GM21526 (cell line): ENCODE results near the gene PTTG1IP.

Experiments
- ATAC-seq: cut with Tn5 transposase; IDR thresholded peaks from one replicate; pipeline ENCODE4 v1.9.1; 2021; ENCODE audit warnings: moderate library complexity; ENCODE audit not compliant: unreplicated experiment, low FRiP score

PTTG1IP gene

DNA sequence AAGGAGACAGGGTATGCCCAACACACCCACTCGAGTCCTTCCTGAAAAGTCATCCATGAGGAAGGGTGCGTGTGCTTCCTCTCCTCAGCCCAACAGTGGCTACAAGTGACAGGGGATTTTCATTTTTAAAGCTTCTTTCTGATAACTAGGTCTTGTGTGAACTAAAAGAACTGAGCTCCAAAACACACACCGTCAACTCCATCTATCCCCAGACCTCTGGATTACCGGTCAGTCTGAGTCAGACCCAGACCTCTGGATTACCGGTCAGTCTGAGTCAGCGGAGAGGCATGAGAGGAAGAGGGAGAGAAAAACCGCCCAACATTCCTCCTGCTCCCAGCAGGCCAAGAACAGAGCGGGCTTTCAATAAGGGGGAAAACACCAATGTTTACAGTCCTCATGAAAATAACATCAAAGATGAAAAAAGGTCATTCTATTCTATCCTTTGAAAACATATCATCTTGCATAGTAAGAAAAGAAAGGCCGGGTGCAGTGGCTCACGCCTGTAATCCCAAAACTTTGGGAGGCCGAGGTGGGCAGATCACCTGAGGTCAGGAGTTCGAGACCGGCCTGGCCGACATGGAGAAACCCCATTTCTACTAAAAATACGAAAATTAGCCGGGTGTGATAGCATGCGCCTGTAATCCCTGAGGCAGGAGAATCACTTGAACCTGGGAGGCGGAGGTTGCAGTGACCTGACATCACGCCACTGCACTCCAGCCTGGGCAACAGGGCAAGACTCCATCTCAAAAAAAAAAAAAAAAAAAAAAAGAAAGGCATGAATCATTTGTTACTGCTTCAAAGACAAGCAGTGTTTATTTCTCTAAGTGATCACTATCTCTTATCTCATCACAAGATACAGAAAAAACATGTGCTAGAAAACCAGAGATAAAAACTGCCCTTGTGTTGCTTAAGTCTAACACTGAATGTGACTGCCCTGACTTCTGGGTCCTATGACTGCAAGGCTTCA lies 3.4 kb downstream of the PTTG1IP start:
- no peak for ATAC-seq

DNA sequence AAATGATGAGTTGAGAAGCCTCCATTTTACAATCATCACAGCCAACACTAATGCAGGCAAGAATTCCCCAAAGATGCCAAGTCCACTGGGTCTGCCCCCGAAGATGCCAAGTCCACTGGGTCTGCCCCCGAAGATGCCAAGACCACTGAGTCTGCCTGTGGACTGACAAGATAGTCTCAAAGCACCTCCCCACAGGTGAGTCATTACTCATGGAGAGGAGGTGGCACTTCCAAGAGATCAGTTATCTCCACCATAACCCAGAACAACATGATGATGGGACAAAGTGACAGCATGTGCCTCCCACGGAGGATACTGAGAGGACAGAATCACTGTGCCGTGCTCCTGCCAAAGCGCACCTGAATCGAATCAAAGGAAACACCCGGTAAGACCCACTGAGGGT lies 4.8 kb downstream of the PTTG1IP start:
- ATAC-seq = no peak

DNA sequence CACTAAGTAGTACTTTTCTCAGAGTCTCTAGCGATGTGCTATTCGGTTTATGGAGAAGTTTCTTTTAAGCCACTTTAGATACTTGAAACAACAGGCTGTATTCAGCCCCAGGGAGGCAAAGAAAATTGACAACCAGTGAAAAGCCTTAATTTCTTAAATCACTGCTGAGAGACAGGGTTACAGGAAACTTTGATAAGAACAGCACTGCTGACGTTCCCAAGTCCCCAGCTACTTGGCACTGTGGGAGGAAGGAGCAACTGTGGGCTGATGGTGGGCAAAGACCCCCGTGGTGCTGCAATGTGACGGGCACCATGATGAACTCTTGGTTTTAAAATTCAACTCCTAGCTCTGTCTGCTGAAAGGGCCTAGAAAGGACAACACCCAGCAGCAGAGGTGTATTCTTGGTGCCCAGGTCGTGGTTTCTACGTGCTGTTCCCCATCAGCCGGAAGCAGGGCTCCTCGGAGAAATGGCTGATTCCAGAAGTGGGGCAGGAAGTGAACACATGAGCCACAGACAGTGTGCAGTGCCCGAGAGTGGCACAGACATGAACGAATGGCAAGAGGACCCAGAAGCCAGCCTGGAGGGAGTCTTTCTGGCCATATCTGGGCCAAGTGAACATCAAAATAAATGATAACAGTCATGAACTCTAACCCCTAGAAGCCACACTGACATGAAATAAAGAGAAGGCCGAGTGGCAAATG lies 5.3 kb downstream of the PTTG1IP start:
- ATAC-seq = no peak

DNA sequence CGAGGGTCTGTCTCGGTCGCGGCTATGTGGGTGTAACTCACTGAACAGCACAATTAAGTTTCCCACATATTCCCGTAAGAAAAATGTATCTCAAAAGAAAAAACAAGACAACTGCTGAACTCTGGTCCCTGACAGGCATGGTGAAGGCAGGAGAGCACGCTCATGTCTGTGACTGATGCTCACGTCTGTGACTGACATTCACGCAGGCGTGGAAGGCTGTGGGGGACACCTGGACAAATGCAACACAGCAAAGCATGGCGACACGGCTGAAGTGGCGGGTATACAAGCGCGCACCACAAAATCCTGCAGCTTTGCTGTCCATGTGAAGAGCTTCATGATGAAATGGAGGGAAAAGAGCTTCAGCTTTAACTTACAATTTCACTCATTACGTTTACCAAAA lies 6.0 kb downstream of the PTTG1IP start:
- ATAC-seq = no peak

DNA sequence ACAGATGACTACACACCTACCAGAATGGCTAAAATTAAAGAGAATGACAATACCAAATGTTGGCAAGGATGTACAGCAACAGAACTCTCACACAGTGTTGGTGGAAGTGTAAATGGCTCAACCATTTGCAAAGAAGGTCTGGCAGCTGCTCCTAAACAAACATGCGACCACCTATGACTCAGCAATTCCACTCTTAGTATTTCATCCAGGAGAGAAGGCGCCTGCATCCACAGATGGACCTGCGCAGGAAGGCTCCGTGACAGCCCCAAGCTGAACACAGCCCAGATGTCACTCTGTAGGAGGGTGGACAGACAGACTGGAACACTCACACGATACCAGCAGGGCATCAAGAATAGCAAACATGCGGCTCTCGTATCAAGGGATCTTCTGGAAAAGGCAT lies 6.7 kb downstream of the PTTG1IP start:
- ATAC-seq = no peak

DNA sequence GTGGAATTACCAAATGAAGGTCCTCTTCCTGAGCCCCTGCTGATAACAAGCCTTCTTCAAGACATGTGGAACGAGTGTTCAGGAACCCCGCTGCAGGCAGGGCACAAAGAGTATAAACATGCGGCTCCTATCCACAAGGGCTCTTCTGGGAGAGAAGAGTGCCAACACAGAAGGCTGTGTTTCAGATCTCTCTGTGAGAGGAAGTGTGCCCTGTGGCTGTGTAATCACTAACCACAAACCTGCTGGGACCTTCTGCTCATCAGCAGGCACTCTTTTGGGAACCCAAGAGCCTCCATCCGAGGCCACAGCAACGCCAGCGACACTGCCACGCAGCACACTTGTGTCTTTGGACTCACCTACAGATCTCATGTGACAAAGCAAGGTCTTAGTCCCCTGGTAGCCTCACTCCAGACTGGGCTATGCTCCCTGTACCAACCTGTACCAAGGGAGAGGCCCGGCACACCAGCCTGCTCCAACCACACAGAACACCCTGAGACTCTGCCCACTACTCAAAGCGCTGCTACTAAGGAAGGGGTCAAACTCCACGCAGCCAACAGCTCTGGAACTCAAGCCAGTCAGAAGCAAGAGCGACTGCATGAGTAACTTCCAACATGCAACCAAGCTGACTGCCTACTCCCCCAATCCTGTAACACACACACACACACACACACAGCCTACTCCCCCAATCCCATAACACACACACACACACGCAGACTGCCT lies 7.8 kb downstream of the PTTG1IP start:
- no peak for ATAC-seq

DNA sequence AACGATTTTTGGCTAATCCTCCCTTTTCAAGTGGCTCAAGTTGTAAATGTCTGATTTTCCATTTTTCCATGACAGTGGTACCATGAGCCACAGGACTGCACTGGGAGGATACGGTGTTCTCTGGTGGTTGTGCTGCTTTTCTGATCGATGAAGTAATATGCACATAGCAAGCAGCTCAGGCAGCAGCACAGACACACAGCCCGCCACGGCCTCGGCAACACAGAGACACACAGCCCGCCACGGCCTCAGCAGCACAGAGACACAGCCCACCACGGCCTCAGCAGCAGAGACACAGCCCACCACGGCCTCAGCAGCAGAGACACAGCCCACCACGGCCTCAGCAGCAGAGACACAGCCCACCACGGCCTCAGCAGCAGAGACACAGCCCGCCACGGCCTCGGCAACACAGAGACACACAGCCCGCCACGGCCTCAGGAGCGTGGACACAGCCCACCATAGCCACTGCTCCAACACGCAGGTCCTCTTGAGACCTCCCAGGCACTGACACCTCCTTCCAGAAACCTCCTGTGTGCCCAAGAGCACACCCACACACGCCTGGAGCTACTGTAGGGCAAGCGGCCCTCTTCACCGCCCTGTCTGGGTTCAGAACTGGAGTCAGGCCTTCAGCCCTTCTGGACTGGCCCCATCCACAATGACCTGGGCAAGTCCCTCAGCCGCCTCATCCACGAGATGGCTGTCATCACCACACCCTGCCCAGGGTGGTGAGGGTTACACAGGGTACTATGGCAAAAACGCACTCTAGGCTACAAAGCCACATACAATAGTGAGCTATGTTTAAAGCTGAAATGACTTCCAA lies 10.4 kb downstream of the PTTG1IP start:
- no peak for ATAC-seq

DNA sequence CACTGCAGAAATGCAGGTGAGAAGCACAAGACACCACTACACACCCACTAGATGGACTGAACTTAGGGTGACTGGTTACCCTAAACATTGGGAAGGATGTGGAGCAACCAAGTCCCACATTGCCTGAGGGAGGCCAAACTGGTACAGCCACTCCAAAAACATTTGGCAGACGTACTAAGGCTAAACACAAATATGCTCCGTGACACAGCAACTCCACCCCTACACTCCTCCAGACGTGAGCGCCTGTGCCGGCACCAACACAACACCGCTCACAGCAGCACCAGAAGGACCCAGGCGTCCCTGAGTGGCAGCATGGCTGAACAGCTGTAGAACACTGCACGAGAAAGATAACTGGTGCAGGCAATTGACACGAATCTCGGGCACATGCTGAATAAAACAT lies 14.7 kb downstream of the PTTG1IP start:
- ATAC-seq = no peak

DNA sequence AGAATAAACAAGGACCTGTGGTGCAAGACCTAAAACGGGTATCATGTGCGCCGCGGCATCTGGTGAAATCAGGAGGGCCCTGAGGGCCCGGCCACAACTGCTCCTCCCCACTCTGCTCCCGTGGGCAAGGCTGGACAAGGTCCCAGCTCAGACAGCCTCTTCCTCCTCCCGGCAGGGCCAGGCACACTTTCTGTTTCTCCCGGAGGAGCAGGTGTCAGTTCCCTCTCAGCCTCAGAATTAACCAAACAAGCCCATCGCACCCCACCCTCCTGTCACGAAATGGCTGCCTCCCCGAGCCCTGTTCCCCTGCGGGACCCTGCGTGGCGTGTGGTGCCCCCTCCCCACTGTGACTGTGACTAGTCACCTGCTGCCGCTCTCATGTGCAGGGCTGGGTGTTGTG lies 15.2 kb downstream of the PTTG1IP start:
- no peak for ATAC-seq

DNA sequence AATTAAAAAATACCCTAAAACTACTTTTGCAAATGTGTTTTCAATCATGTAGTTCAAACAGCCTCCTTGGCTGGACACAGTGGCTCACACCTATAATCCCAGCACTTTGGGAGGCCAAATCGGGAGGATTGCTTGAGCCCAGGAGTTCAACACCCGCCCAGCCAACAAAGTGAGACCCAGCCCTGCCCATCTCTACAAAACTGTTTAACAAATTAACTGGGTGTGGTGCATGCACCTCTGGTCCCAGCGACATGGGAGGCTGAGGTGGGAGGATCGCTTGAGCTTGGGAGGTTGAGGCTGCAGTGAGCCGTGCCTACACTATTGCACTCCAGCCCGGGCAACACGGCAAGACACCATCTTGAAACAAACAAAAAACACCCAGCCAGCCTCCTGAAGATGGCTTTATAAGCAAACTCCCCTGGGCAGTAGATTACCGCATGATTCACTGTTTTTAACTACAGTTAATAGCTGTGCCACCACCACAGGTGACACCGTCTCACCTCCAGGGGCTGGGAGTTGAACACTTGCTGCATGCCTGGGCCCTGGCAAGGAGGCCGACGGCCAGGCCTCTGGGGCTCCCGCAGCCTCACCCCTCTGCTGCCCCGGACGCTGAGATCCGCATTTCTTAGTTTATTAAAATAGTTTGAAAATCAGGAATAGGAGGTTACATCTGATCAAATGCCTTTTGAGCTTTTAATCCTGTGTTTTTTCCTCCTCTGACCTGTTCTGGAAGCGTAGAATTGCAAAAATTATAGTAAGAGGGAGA lies 16.2 kb downstream of the PTTG1IP start:
- no peak for ATAC-seq

DNA sequence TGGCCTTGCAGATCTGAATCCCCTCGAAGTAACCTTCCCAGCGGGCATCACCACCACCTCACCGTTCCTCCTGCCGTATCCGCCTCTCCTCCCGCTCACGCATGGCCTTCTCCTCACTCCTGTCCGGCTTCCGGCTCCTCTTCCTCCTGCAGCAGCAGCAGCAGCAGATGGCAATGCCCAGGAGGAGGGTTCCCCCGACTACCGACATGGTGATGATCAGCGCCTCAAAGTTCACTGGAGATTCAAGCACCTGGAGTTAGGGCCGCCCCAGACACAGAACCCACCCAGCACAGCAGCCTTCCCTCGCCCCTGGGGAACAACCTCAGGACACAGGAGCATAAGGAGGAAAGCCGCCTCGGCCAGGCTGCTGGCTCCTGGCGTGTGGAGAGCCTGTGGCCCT lies 17.4 kb downstream of the PTTG1IP start:
- ATAC-seq = no peak

DNA sequence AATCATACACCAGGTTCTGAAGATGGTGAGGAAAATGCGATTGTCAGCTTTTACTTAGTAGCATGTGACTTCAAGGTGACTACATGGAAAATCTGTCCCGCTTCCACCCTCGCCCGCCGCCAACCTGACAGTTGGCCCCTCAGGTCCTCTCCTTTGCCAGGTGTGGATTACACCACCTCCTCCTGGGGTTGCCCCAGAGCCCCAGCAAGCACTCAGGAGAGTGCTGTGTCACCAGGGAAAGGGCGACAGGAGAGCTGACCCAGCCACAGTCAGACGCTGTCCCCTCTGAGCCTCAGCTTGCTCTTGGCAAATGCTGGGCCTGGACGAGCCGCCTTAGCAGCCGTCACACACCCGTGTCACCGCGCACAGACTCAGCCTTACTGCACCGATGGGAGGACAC lies 17.9 kb downstream of the PTTG1IP start:
- ATAC-seq = no peak

DNA sequence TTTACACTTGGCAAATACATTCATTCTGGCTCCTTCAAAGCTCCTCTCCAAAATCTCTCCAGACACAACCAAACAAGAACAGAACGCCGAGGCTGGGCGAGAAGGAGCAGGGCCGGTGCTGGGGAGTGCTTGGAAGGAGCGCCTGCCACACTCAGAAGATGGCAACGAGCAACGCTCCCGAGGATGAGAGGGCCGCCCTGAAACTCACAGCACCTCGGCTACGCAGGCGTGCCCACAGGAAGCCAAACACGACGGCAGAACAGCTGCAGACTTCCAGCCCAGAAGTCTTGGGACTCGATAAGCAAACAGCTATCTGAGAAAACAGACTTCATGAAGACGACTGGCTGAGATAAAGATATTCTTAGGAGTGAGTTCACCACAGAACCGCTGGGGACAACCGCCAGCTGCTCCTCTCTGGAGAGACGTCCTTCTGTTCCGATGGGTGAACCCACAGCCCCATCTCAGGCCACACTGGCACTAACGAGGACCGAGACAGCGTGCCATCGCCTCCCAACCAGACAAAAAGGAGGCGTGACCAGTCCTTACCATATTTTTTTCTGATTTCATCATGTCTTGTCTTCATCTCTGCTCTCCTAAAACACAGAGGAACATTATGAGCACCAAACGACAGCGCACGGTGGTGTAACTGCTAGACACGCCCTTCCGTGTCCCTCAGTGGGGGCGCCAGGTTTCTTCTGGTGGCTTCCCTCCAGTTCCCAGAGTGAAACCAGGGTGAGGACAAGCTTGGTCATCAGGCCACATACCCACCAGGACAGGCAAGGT lies 18.6 kb downstream of the PTTG1IP start:
- no peak for ATAC-seq

DNA sequence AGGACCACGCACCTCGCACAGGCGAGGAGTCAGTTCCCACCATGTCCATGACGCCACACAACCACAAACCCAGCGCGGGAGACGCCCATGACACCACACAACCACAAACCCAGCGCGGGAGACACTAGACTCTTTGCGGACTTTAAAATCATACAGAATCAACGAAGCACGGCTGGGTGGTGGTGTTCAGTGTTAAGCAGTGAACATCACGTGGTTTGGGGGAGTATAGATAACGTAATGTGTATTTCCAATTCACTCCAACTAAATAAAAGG lies 19.2 kb downstream of the PTTG1IP start:
- no peak for ATAC-seq

DNA sequence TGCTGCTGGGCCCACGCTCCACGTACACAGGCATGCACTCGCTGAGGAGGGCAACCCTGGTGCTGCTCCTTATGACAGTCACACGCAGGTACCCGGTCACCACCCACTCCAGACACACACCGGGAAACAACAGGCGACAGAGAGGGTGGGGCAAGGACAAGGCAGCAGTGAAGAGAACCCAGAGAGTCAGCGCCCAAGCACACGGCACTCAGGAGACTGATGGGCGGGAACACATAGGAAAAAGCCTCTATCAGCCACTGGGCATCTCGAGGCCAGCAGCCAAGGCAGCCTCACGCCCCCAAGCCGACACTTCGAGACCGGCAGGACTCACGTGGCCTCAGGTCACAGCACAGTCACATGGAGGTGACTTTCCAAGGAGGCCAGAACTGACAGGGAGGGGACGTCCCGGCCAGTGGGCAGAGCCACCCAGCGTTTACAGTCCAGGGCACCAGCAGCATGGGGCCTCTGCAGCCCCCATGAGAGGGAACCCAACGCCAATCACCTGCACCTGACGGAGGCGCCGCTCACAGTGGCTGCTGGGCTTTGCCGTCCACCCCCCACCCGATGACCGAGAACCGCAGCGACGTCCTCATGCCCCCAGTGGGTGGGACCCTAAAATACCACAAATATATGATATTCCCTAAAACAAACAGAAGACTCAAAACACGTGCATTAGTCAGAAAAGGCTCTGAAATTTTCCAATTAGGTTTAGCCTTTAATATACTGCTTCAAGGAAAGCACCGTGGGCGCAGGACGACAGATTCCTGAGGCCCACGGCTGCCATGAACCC lies 19.7 kb downstream of the PTTG1IP start:
- no peak for ATAC-seq

DNA sequence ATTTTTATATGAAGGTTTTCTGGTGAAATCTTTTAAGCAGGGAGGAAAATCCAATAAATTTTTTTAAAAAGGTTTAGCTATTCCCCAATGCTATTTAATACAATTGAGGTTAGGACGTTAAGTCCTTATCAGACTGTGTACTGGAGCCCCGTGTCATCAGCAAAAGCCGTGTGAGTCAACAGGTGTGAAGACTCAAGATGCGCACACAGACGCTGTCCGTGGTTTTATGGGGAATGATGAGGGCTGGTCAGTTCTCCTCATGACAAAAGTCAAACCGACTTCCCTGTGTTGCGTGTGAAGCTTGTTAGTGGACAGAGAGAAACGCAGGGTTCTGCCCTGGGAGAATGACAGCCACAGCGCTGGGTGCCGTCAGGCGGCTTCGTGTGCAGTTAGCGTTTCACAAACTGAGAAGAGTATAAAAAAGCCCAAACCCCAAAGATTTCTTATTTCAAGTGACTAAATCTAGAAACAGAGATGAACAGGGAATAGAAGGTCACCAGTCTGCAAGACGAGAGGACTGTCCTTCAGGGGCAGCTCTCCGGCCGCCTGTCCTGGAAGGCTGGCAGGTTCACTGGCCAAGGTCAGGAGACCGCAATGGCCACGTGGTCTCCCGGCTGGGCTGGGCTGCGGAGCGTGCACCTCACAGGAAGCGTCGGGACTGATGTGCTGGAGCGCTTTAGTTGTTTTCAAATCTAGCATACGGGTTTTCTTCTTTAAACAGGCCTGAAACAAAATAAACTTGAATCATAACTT lies 22.4 kb downstream of the PTTG1IP start:
- no peak for ATAC-seq

DNA sequence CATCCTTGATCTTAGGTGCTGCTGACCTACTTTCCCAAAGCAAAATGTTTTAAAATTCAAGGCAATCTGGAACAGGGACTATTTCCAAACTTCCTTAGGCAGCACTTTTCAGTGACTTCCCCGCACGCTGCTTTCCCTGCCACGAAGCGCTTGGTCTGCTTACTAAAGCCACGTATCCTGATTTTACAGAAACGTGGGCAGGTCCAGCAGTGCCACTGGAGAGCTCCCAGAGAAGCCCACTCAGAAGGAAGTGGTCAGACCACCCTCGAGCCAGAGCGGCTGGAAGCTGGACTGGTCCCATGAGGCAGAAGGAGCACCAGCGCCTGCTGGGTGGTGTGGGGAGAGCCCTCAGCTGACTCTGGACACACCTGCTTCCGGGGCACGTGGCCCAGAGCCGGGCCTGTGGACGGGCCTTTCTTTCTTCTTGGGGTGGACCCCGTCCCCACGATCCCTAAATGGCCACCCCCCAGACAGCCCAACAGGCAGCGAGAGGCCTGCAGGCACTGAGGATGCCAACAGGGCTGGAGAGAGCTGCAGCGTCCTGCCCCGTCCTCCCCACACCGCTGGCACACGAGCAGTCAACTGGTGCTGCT lies 23.2 kb downstream of the PTTG1IP start:
- no peak for ATAC-seq
